BLaER1 treated with 17β-estradiol and CSF1 and Interleukin-3, amounts not matched to agents 10 nM and 100 nM (cell line): Measurements from ENCODE around the gene OR6B1.

Experiments
- H3K27ac ChIP-seq, 11 experiments: shearing (Covaris generic); formaldehyde crosslinking; 2 replicates each; pipeline ENCODE4 v1.8.1; 2022
- H3K27me3 ChIP-seq, 11 experiments: shearing (Covaris generic); formaldehyde crosslinking; 2 replicates each; pipeline ENCODE4 v1.8.1; 2022
- H3K36me3 ChIP-seq, 11 experiments: shearing (Covaris generic); formaldehyde crosslinking; 2 replicates each; pipeline ENCODE4 v1.8.1; 2022
- H3K4me1 ChIP-seq, 10 experiments: shearing (Covaris generic); formaldehyde crosslinking; 2 replicates each; pipeline ENCODE4 v1.8.1; 2022
- H3K4me2 ChIP-seq, 11 experiments: shearing (Covaris generic); formaldehyde crosslinking; 2 replicates each; pipeline ENCODE4 v1.8.1; 2022
- H3K4me3 ChIP-seq, 10 experiments: shearing (Covaris generic); formaldehyde crosslinking; 2 replicates each; pipeline ENCODE4 v1.8.1; 2022
- H3K9ac ChIP-seq, 11 experiments: shearing (Covaris generic); formaldehyde crosslinking; 2 replicates each; pipeline ENCODE4 v1.8.1; 2022
- H3K9me3 ChIP-seq, 11 experiments: shearing (Covaris generic); formaldehyde crosslinking; replicated peaks in 1 of 11; 2 replicates each; pipeline ENCODE4 v1.8.1; 2022
- H4K20me1 ChIP-seq, 11 experiments: shearing (Covaris generic); formaldehyde crosslinking; 2 replicates each; pipeline ENCODE4 v1.8.1; 2022
- Cebpa-rat ChIP-seq, 11 experiments: shearing (Covaris generic); IDR thresholded peaks; 2 replicates each; pipeline ENCODE4 v1.8.1; 2022

Gene OR6B1

DNA sequence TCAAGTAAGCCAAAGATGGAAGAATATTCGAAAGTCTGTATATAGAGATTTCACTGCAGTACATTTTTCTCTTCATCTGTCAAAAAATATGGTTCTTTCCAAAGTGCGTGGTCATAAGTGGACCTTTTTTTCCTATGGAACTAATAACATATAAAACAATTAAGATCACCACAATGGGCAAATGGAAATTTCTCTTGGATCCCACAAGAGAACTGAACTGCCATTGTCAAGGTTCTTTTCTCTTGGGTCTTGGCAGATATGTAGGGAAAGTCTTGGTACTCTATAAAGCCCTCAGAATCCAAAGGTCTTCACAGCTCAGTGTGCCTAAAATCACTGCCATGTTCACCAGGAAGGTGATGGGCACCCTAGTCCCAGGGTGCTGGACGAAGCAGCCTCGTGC is at the start of gene OR6B1:
Gene OR6B1 (plus strand): TSS at position 301 of the 400 bp plus-strand sequence. CDS start 3,677 bp downstream, outside the sequence.
- H3K27me3 ChIP-seq: no peaks in the 10 kb centered on the region
- H3K4me2 ChIP-seq: no peak within 1 kb of the TSS
- H3K9me3 ChIP-seq: no peaks in the 10 kb centered on the region
- no peak for TF ChIP-seq Cebpa-rat (IDR thresholded peaks at IDR 0.05)
- H3K36me3 ChIP-seq: no peaks in the 10 kb centered on the region
- H3K9ac ChIP-seq: no peak within 1 kb of the TSS
- no peaks in the 10 kb centered on the region for H4K20me1 ChIP-seq
- no peak within 1 kb of the TSS for H3K4me3 ChIP-seq
- H3K4me1 ChIP-seq: no peaks in the 10 kb centered on the region
- no peak within 1 kb of the TSS for H3K27ac ChIP-seq

DNA sequence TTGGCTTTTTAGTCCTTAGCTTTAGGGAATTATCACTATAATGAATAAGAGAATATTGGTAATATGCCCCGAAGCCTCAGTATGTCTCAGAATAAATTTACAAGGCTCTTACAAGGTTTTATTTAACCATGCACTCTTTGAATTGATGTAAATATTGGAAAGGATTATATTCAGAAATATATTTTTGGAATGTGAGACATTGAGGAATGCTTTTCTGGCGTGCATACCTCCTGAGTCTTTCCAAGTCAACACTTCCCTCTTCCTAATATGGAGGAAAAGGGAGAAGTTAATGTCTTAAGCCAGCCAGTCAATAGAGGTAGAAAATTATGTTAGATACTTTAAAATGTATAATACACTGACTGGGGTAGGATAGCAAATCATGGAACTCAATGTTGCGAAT is 46.7 kb upstream of the OR6B1 start:
- Histone ChIP-seq H3K27me3 (no peaks in the 10 kb centered on the region), H3K9ac (no peak overlapping the region), H3K27ac (no peak overlapping the region), H3K4me1 (no peaks in the 10 kb centered on the region), H3K4me3 (no peak overlapping the region), H4K20me1 (no peaks in the 10 kb centered on the region), H3K36me3 (no peaks in the 10 kb centered on the region), H3K9me3 (peaks cover 0 to 11% (median 4%) of the 10 kb centered on the region in 11 experiments; a peak in 7 of 22 replicates), H3K4me2 (no peak overlapping the region)
- no peak for TF ChIP-seq Cebpa-rat (IDR thresholded peaks at IDR 0.05)

DNA sequence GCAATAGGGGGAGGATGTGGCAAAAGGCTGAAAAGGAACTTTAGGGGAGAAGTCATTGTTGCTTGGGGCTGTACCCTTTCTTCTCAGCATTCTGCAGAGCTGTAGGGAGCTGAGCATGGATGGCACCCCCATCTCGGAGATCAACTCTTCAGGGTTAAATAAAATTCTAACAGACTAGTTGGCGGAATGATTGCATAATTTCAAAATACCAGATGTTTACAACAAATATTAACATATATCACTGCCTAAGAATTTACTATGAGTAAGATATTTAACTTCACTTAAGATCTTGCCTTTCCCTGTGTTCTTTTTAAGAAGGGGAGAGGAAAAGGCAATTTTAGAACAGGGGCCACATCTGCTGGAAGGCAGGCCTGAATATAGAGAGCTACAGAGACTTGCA is 46.0 kb upstream of the OR6B1 start:
- Histone ChIP-seq H3K9ac (no peak overlapping the region), H3K9me3 (peaks cover 0 to 11% (median 4%) of the 10 kb centered on the region in 11 experiments; a peak in 7 of 22 replicates), H3K4me1 (no peaks in the 10 kb centered on the region), H3K4me2 (no peak overlapping the region), H3K4me3 (no peak overlapping the region), H4K20me1 (no peaks in the 10 kb centered on the region), H3K27me3 (no peaks in the 10 kb centered on the region), H3K27ac (no peak overlapping the region), H3K36me3 (no peaks in the 10 kb centered on the region)
- TF ChIP-seq Cebpa-rat (IDR thresholded peaks at IDR 0.05): no peak

DNA sequence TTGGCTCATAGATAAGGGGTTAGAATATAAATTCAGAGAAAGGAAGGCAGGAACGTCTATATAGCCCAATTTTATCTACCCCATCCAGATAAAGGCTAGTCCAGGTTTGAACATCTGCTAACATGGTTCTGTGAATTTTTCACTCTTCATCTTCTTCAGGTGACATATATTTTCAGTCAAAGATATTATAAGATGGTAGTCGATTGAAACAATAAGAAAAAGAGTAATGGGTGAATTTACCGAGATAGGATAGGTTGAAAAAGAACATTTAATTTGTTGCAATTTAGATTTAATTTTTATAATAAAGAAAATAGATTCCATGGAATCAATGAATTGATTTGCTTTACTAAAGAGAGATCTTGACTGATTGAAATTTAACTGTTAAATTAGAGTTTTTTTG is 45.6 kb upstream of the OR6B1 start, which contains the start of gene OR2F1:
Gene OR2F1 (plus strand): TSS at position 301 of the 400 bp plus-strand sequence. CDS start 5,127 bp downstream, outside the sequence.
- Histone ChIP-seq H3K27me3 (no peaks in the 10 kb centered on the region), H3K9me3 (peaks cover 0 to 11% (median 4%) of the 10 kb centered on the region in 11 experiments; a peak in 7 of 22 replicates), H4K20me1 (no peaks in the 10 kb centered on the region), H3K36me3 (no peaks in the 10 kb centered on the region), H3K4me3 (no peak within 1 kb of the TSS), H3K27ac (no peak within 1 kb of the TSS), H3K4me1 (no peaks in the 10 kb centered on the region), H3K4me2 (no peak within 1 kb of the TSS), H3K9ac (no peak within 1 kb of the TSS)
- TF ChIP-seq Cebpa-rat (IDR thresholded peaks at IDR 0.05): no peak

DNA sequence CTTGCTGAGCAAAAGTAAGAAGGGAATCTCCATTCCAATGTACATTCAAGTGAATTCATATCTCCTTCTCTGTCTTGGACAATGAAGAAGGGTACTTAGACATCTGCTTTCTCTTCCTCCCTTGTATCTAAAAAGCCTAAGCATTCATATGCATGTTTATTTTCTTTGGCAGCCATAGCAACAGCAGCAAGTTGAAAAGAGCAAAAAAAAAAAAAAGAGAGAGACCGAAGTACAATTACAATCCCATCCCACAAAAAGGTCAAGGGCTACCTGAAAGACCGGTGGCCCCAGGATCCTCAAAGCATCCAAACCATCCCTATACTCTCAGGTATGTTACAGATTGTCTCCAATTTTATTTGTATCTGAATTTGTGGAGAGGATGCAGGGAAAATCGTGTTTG is 41.3 kb upstream of the OR6B1 start:
- Histone ChIP-seq H3K4me1 (no peaks in the 10 kb centered on the region), H3K4me2 (no peak overlapping the region), H4K20me1 (no peaks in the 10 kb centered on the region), H3K4me3 (no peak overlapping the region), H3K36me3 (no peaks in the 10 kb centered on the region), H3K9ac (no peak overlapping the region), H3K9me3 (no peaks in the 10 kb centered on the region), H3K27ac (no peak overlapping the region), H3K27me3 (no peaks in the 10 kb centered on the region)
- TF ChIP-seq Cebpa-rat (IDR thresholded peaks at IDR 0.05): no peak

DNA sequence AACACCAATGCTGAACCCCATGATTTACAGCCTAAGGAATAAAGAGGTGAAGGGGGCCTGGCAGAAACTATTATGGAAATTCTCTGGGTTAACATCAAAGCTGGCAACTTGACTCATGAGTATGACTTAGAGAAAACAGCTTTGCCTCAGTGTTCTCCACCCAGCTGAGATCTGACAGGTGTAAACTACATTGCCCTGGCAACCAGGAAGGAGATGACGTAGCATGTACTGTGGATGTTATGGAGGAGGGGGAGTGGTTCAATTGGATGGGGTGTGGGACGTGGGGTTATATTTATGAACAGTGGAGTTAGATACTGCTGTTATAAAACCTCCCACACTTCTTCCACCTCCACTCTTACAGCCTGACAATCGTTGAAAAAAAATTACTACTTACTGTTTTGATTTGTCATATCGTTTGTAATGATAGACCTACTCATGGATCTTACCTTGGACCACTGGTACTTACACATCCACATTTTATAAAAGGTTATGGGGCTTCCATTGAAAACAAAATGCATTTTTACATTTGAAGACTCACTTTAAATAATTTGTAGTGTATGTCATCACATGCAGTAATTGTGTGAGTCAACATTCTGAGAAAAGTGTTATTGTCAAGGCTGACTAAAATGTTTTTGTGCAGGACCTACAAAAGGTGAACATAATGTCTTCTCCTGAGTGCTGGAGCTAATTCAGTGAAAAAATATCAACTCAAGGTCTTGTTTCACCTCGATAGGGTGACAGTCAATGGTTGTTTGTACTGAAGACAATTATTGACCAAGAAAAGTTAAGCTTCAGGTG is 39.1 kb upstream of the OR6B1 start:
- H3K4me2 ChIP-seq: no peak overlapping the region
- H3K27ac ChIP-seq: no peak overlapping the region
- no peaks in the 10 kb centered on the region for H3K9me3 ChIP-seq
- H3K4me1 ChIP-seq: no peaks in the 10 kb centered on the region
- H3K27me3 ChIP-seq: no peaks in the 10 kb centered on the region
- no peaks in the 10 kb centered on the region for H4K20me1 ChIP-seq
- no peak for TF ChIP-seq Cebpa-rat (IDR thresholded peaks at IDR 0.05)
- H3K9ac ChIP-seq: no peak overlapping the region
- no peak overlapping the region for H3K4me3 ChIP-seq
- H3K36me3 ChIP-seq: no peaks in the 10 kb centered on the region

DNA sequence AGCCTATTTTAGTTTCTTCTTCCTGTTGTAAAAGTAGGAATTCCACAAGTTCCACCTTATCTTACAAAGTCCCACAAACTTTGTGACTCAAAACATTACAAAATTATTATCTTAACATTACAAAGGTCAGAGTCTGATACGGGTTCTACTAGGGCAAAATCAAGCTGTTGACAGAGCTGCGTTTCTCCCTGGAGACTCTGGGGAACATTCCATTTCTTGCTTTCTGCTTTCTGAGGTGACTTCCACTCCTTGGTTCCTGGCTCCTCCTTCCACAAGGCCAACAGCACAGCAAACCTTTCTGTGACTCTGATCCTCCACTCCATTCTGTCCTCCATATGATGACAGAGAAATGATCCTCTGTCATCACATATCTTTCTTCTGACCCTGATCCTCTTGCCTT is 34.8 kb upstream of the OR6B1 start:
- H3K4me3 ChIP-seq: no peak overlapping the region
- no peaks in the 10 kb centered on the region for H4K20me1 ChIP-seq
- no peak overlapping the region for H3K4me2 ChIP-seq
- H3K27me3 ChIP-seq: no peaks in the 10 kb centered on the region
- no peaks in the 10 kb centered on the region for H3K9me3 ChIP-seq
- H3K9ac ChIP-seq: no peak overlapping the region
- H3K36me3 ChIP-seq: no peaks in the 10 kb centered on the region
- H3K4me1 ChIP-seq: no peaks in the 10 kb centered on the region
- TF ChIP-seq Cebpa-rat (IDR thresholded peaks at IDR 0.05): no peak
- H3K27ac ChIP-seq: no peak overlapping the region

DNA sequence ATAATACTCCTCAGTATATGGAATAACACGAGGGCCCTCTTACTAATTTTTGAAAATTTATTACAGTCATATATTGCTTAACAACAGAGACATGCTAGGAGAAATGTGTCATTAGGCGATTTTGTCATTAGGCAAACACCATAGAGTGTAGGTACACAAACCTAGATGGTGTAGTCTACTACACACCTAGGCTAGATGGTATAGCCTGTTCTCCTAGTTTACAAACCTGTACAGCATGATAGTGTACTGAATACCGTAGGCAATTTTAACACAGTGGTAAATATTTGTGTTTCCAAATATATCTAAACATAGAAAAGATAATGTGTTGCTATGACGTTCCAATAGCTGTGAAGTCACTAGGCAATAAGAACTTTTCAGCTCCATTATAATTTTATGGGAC is 32.7 kb upstream of the OR6B1 start:
- no peaks in the 10 kb centered on the region for H3K36me3 ChIP-seq

DNA sequence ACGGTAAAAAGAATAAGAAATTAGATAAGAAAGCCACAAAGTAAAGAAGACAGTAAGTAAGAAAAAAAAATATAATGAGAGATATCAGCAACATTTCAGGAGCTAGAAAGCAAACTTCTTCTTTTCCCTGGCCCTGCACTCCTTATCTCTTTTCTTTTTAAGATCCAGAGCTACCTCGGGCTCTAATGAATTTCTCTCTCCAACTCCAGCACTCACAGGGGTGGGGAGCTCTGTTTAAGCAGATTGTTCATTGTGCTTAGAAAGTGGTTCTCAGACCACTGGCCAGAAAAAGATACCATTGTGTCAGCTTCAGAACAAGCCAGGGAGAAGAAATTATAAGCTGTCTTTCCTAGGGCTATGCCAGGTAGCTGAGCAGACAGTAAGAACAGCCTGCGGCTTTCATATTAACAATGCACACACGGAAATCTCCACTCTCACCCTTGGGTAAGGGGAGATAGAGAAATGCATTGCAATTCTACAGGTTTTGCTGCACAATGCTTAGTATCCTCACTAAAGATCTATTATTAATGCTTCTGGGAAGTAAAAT is 26.2 kb upstream of the OR6B1 start:
- H3K4me1 ChIP-seq: no peaks in the 10 kb centered on the region
- no peak overlapping the region for H3K9ac ChIP-seq

More for the DNA sequence above, 32.7 kb upstream of the OR6B1 start:
- Histone ChIP-seq H3K9me3 (peaks cover 0 to 6% (median 0%) of the 10 kb centered on the region in 11 experiments; a peak in 1 of 22 replicates), H3K4me2 (no peak overlapping the region), H3K4me3 (no peak overlapping the region), H4K20me1 (no peaks in the 10 kb centered on the region), H3K4me1 (no peaks in the 10 kb centered on the region), H3K27ac (no peak overlapping the region), H3K9ac (no peak overlapping the region), H3K27me3 (no peaks in the 10 kb centered on the region)
- TF ChIP-seq Cebpa-rat (IDR thresholded peaks at IDR 0.05): no peak

DNA sequence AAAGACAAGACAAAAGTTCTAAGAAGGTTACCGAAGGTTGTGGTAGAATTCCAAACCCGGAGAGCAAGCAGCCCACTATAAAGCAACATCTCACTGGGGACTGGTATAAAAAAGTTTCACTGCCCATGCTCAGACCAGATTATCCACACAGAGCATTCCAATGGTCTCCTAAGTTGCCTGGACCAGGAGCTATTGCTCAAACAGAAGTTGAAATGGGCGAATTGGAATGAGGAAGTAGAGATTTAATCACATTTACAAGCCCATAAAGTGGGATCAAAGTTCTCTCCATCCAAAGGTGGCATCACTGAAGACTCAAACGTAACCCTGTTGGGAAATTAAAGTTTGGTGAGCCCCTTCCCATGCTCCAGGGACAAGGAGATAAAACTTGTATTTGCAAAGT is 25.7 kb upstream of the OR6B1 start:
- Histone ChIP-seq H3K4me3 (no peak overlapping the region), H3K27ac (no peak overlapping the region), H3K36me3 (no peaks in the 10 kb centered on the region), H3K4me2 (no peak overlapping the region), H3K4me1 (no peaks in the 10 kb centered on the region), H3K27me3 (no peaks in the 10 kb centered on the region), H3K9me3 (peaks cover 0 to 6% (median 0%) of the 10 kb centered on the region in 11 experiments; a peak in 1 of 22 replicates), H4K20me1 (no peaks in the 10 kb centered on the region), H3K9ac (no peak overlapping the region)
- TF ChIP-seq Cebpa-rat (IDR thresholded peaks at IDR 0.05): no peak

More for the DNA sequence above, 26.2 kb upstream of the OR6B1 start:
- no peak for TF ChIP-seq Cebpa-rat (IDR thresholded peaks at IDR 0.05)
- Histone ChIP-seq H3K9me3 (peaks cover 0 to 6% (median 0%) of the 10 kb centered on the region in 11 experiments; a peak in 1 of 22 replicates), H3K4me3 (no peak overlapping the region), H3K4me2 (no peak overlapping the region), H4K20me1 (no peaks in the 10 kb centered on the region), H3K36me3 (no peaks in the 10 kb centered on the region), H3K27me3 (no peaks in the 10 kb centered on the region), H3K27ac (no peak overlapping the region)
